NCI-H146 treated with DMSO at 0.1 percent for 48 hours (cell line): ENCODE data around the gene CD27.

Experiments used
- DNase-seq: peaks from one replicate; lab custom pipeline; 2025; ENCODE audit not compliant: unreplicated experiment; lab: John Stamatoyannopoulos, UW

CD27 gene

DNA sequence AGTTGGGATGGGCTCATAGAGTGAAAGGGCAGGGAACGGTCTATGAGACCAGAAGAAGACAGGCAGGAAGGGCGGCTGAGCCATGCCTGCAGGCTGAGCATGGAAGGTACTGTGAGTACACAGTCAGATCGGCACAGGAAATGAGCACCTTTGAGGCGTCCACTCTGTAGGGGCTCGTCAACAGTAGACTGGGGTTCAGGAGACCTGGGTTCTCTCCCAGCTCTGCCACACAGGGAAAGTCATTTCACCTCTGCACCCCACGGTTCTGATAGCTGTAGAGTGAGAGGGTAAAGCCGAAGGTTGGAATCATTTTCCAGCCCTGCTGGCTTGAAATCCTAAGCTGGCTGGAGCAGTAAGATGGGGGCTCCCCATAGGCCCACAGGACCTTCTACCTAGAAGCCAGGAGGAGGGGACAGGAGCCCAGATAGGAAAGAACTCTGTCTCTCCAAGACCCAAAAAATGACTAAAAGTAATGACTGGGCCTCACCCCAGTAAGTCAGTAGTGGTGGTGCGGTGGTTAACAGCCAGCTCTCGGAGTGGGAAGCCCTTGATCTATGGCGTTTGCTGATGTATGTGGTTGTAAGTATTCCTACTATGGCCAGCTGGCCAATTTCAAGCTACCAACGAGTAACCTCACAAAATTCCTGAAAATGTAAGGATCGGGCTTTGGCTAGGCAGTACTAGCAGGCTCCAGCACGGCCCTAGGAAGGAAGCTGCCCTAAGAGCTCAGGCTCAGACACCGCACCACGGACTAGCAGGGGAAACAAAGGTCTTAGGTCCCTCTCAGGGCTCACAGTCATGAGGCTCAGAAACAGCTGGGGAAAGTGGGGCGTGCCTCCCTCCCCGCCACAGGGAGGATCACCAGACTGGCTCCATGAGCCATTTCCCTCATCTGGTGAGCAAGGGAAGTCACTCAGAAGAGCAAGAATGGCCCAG lies 10.3 kb upstream of the CD27 start:
- DNase-seq: no peak

DNA sequence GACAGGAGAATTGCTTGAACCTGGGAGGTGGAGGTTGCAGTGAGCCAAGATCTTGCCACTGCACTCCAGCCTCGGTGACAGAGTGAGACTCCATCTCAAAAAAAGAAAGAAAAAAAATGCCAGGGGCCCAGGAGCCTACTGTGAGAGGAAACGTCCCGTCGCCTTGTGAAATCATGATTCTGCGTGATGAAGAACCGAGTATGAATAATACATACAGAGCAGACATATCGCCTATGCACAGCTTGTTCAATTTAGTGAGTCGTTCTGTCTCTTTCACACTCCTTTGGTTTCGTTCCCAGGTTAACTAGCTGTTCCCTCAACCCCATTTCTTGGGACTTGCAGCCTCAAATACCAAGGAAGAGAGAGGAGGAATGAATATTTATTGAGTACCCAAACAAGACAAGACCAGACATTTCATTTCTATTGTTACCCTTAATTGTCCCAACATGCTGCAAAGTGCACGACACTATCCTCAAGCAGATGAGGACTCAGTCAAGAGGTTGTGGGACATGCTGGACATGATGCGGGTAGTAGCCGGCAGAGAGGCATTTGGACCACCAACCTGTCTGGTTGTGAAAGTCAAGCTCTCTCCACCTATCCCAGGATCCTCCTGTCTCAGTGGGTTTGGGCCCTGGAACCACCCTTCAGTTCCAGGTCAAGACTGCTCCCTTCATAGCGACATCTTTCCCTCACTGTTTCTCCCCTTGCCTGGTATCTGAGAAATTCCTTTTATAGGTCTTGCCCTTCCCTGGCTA lies 8.6 kb upstream of the CD27 start:
- DNase-seq: no peak

DNA sequence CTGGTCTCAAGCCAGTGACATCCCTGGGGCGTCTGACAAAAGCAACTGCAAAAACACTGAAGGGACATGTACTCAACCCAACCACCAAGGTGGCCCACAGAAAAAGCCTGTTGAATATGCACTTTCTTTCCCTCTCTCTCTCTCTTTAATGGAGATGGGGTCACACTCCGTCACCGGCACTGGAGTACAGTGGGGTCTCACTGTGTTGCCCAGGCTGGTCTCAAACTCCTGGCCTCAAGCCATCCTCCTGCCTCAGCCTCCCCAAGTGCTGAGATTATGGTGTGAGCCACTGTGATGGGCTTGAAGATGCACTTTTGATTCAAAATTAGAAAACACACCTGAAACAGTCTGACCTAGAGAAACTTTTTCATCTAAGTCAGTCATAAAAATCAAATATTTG lies 7.2 kb upstream of the CD27 start:
- DNase-seq: no peak

- DNase-seq: no peak
Measured at GRCh38 chr12:6438345-6438744, 6.4 kb upstream of the CD27 start.

- no peak for DNase-seq
Measured at GRCh38 chr12:6440391-6440790, 4.4 kb upstream of the CD27 start.

GRCh38 chr12:6442836-6443235 lies 1.9 kb upstream of the CD27 start:
- no peak for DNase-seq

- no peak for DNase-seq
Measured at GRCh38 chr12:6443361-6443983, 1.3 kb upstream of the CD27 start.

DNA sequence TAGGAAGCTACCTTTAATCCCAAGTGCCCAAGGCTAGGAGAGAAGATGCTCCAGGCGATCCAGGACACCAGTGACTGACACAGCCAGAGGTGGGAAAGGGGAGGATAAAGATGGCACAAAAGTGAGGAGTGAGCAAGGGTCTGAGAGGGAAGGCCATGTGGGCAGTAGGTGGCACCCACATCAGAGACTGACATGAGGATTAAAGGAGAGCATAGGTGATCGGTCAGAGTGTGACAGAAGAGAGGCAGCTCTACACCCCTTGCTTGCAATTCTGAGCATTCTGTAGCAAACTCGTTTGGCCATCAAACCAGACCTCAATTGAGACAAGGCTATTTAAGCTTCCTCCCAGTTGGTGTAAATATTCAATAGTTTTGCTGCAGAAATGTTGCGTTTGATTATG lies 724 bp upstream of the CD27 start:
- DNase-seq: no peak

DNA sequence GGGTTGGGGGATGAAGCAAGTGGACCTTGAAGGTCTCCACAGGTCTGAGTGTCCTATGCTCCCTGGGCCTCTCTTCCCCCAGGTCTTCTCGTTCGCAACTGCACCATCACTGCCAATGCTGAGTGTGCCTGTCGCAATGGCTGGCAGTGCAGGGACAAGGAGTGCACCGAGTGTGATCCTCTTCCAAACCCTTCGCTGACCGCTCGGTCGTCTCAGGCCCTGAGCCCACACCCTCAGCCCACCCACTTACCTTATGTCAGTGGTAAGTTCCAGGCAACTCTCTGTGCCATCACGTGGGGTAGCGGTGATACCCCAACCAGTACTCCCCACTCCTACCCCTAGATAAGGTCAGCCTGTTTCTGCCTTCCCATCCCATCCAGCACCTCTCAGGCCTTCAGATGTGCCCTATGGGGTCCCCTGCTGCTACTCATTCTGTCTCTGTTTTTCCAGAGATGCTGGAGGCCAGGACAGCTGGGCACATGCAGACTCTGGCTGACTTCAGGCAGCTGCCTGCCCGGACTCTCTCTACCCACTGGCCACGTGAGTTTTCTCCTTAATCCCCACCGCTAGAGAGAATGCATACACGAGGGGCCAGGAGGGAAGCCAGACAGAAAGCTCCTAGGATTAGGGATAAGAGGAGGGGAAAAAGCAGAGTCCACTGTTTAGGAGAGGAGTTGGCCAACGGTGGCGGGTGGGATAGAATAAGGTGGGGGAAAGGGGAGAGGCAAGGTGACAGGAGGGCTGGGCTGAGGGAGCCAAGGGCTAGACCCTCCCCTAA lies 5.5 kb downstream of the CD27 start:
- no peak for DNase-seq

- DNase-seq: no peak
Measured at GRCh38 chr12:6450869-6451347, 6.2 kb downstream of the CD27 start.

DNA sequence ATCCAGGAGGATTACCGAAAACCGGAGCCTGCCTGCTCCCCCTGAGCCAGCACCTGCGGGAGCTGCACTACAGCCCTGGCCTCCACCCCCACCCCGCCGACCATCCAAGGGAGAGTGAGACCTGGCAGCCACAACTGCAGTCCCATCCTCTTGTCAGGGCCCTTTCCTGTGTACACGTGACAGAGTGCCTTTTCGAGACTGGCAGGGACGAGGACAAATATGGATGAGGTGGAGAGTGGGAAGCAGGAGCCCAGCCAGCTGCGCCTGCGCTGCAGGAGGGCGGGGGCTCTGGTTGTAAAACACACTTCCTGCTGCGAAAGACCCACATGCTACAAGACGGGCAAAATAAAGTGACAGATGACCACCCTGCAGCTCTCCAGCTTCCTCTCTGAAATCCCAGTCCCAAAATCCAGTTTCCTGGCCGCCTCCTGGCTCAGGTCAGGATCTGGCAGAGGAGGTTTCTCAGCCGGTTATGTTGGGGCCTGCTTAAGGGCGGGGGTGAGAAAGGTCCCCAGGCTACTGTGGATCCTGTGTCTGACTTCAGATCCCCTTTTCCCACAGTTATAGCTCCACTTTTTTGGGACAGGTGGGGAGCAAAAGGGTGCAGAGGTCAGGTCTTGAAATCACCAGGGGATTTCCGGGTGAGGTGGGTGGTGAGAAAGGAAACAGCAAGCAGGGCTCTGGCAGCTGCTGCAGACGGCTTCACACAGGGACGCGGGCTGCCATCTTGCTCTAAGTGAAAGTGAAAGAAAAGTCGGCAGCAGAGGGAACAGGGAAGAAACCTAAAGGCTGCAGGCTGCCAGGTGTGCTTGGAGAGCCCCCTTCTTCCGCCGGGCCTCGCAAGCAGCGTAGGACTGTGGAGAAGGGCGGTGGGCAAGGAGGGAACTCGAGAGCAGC lies 6.8 kb downstream of the CD27 start, which contains the start of gene TAPBPL:
Gene TAPBPL, plus strand, starts transcription at position 695 of the 897 bp plus-strand sequence. CDS start 207 bp downstream, outside the sequence.
- DNase-seq: peak; percentile 99

DNA sequence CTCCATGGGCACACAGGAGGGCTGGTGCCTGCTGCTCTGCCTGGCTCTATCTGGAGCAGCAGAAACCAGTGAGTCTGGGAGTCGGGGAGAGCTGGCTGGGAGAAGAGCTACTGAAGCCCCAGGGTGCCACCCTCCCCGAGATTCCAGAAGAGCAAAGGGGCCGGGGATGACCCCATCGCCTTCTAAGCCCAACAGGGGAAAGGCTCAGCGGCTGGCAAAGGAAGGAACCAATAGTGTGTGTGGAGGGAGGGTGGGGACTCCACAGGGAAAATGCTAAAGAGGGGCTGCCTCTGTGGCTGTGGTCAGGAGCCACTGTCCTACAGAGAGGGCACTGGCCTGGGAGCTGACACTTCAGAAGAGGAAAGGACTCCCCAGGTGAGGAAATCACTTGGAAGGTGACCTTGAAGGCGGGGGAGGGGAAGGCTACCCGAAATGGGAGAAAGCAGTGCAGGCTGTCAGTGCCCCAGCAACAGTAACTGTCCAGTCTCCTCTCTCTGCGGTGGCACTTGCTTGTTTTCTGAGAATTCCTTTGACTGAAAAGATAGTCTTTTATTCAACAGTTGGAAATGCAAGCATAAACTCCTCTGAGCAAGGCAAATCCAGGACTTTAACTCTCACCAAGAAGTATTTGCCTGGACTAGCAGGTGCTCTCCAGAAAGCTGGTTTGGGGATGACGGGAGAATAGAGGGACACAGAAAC lies 7.6 kb downstream of the CD27 start:
- peak; percentile 52 for DNase-seq

GRCh38 chr12:6452944-6453630 lies 8.3 kb downstream of the CD27 start:
- peak; percentile 27 for DNase-seq

GRCh38 chr12:6457220-6457945 lies 12.6 kb downstream of the CD27 start:
- no peak for DNase-seq

GRCh38 chr12:6458281-6459003 lies 13.7 kb downstream of the CD27 start:
- DNase-seq: no peak

DNA sequence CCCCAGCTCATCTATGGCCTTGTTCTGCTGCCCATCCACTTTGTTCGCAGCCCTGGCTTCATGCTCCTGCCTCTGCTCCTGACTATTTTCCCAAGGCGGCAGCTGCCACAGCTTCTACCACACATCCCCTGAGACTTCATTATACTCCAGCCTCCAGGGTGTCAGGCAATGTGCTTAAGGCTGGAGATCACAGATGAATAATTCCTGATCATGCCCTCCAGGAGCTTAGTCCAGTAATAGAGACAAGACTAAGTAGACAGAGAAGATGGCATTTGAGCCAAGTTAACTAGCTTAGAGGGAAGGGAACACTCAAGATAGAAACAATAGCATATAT lies 14.2 kb downstream of the CD27 start:
- DNase-seq: no peak

DNA sequence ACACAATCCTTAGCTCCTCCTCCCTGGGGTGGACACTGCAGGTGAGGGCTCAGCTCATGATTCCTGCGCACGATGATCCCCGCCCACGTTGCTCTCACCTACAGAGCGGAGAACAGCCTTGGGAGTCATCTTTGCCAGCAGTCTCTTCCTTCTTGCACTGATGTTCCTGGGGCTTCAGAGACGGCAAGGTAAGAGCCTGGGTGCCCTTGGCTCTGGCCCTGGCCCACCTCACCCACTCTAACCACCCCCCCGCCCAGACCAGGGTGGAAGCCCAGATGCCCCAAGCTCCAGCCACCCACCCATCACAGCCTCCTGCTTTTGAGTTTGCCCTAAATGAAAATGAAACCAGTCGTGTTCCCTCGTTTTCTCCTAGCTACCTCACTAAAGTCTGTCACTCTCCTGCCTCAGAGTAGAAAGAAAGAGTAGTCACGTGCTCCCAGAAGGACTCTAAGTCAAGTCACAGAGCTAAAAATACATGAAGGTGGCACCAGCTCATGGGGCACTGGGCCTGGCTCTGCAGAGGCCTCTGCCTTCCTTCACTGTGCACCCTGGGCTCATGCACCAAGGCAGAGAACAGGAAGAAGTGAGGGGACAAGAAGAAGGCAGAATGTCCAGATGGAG lies 16.1 kb downstream of the CD27 start:
- DNase-seq: no peak
